Measurements from ENCODE around the gene RAB15. TPM values are rescaled to one million over a fixed set of nuclear protein-coding genes. Genes with fewer than 3 reads are reported as not detected.

Gene RAB15
- total RNA-seq, 1 experiment from 2014 or later: 23.1 TPM

DNA sequence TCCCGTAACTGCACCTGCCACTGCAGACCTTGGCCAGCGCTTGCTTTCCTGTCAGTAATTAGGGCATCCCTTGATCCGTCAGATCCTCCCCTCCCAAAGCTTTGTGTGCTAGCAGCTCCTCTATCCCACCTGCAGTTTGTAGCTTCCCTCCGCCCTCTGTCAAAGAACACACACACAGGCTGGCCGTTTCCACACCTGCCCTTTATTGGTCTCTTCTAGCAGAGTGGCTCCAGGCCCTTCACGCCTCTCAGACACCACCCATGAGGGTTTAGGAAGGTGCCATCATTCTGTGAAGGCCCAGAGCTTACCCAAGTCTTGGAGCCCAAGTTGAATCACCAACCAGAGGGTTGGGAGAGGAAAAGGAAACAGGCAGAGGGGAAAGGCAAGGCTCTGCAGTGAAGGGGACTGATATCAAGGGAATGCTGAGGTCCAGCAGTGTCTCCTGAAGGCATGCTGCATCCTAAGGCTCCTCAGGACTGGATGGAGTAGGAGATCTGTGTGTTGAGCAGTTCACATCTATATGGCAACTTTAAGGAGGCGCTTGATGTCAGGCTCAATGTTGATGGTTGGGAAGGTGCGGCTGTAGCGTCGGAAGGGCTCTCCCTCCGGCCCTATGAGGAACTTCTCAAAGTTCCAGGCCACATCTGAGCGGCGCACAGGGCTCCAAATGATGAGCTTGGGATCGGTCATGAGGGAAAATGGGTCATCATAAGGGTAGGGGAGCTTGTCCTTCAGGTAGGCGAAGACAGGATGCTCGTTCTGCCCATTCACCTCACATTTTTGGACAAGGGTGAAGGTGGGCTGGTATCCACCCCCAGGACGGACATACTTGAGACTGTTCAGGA, 32.9 kb downstream of the RAB15 start:
- DNase-seq (ENCODE audit: low read depth): no peak

DNA sequence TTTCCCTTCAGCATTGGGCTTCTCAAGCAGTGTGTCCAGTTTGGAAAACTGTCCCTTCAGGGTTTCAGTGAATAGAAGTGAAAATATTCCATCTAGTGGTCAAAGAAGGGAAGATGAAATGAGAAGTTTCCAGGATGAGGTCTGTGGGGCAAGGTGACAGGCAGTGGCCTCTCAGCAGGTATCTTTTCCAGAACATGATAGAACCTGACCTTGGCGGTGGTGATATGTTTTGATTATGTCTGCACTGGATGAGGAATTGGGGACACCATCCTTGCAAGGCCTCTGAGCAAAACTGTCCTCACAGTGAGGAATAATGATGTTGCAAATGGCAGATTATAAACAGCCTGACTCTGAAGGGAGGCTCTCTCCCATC, 34.3 kb downstream of the RAB15 start:
- peak; percentile 38 for DNase-seq (ENCODE audit: low read depth)

DNA sequence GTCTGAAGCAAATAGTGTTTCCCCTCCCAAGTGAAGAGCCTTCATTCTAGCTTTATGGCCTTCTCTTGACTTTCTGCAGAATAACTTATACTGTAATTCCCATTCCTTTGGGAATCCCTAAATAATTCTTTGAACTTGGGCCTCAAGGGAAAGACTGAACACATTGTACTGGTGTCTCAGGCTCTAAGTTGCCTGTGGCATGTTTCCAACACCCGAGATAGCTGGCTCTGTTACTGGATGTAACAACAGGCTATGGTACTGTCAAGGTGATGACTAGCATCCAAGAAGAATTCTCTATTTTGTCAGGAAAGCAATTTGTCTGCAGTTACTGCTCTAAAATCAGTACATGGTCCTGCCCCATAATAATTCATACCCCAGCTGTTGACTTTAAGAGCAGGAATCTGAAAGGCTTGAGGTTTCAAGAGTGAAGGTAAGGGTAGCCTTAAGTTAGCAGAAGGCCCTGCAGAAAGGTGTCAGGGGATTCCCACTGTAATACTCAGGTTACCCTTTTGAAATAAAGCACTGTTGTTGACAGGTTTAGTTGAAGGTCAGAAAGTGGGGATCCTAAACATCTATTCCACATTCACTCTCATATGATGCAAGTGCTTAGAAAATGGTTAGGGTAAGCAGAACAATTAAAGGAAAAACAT, 34.8 kb downstream of the RAB15 start:
- DNase-seq (ENCODE audit: low read depth): peak; percentile 37

GRCh38 chr14:64935508-64935907, 36.6 kb downstream of the RAB15 start:
- DNase-seq (ENCODE audit: low read depth): no peak

GRCh38 chr14:64934338-64934929, 37.7 kb downstream of the RAB15 start:
- peak; percentile 88 for DNase-seq (ENCODE audit: low read depth)

- no peak for DNase-seq (ENCODE audit: low read depth)
Measured at GRCh38 chr14:64932231-64932630, 39.9 kb downstream of the RAB15 start.

- no peak for DNase-seq (ENCODE audit: low read depth)
Measured at GRCh38 chr14:64931123-64931522, 41.0 kb downstream of the RAB15 start.

DNA sequence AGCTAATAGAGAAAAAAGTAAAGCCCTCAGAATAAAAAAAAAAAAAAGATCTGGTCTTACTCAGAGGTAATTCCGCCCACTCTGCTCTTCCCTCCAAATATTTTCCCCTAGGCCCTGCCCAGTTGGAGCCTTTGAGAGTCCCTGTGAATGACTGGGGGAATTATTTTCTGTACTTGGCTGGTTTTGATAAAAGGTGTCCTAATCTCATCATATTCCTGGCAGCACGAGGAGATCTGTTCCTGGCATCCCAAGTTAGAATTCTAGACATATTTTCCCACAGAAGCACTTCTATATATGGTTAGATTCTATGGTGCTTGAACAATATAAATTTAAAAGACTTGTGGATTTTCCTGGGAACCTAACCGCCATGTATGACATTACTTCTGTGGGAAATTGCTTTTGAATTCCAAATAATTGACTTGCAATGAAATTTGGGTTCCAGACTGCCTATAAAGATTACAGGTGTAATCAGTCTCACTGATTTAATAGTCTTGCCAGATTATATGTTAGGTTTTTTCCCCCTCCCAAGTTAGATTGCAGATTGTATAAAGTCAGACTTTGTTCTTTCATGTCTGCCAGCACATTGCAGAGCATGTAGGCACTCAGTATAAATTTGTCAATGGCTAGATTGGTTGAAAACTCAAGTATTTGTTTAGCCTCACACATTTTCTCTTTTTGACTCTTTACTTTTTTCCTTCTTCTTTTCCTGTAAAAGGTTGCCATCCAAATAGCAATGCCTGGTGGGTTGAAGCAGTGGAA, 41.9 kb downstream of the RAB15 start:
- DNase-seq (ENCODE audit: low read depth): no peak

GRCh38 chr14:64929014-64929359, 43.1 kb downstream of the RAB15 start:
- no peak for DNase-seq (ENCODE audit: low read depth)

- DNase-seq (ENCODE audit: low read depth): no peak
Measured at GRCh38 chr14:64928239-64929013, 43.7 kb downstream of the RAB15 start.

- DNase-seq (ENCODE audit: low read depth): no peak
Measured at GRCh38 chr14:64927031-64927430, 45.1 kb downstream of the RAB15 start.

DNA sequence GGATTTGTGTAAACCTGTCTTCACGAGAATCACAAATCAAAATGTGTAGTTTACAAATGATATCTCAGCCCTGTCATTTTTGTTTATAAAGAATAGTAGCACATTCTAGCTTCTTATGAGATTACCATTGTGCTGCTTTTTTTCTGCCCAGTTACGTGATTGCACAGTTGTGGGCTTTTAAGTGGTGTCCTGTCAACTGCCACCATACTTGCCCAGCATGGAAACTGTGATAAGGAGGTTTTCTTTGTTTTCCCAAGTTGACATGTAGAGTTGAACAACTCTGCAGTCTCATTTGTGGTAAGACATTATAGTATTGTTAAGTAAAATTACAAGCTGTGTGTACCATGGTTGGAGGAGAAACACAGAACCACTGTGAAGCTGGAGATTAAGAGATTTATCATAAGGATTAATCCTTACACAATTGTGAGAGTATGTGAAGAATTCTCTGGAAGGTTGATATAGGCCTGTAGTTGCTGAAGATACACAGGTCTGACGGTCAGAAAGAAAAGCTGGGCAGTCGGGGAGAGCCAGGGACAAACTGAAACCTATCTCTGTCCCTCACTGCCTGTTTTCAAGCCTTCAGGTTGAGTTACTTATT, 45.6 kb downstream of the RAB15 start:
- no peak for DNase-seq (ENCODE audit: low read depth)

DNA sequence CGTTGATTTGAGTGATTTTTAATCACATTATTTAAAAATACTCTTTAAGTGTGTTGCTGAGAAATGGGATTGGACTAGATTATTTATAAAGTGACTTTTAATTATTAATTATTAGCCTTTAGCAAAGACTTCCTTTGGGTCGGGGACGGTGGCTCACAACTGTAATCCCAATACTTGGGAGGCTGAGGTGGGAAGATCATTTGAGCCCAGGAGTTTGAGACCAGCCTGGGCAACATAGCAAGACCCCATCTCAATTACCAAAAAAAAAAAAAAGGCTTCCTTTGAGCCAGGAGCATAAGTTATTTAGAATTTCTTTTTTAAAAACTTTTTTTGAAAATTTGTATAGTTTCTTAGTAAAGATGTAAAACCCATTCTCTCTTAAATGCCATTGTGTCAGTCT, 49.1 kb downstream of the RAB15 start:
- no peak for DNase-seq (ENCODE audit: low read depth)

DNA sequence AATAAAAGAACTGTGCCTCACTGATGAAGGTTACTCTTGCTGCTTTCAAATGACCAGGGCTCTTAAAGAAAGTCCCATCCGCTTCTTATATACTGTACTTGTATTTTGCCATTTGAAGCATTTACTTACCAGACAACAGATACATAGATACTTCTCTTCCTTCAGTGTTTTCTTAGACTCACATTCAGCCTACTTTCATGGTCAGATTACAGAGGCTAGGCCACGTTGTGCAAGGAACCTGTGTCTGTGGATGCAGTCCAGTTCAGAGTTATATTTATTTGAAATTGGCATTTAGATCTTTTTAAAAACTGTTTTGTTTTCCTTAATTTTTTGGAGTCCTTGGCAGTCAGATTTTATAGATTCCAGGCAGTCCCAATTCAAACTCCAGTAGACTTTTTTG, 51.7 kb downstream of the RAB15 start:
- no peak for DNase-seq (ENCODE audit: low read depth)

GRCh38 chr14:64919618-64920017, 52.5 kb downstream of the RAB15 start:
- DNase-seq (ENCODE audit: low read depth): peak; percentile 19

GRCh38 chr14:64919215-64919614, 52.9 kb downstream of the RAB15 start:
- DNase-seq (ENCODE audit: low read depth): no peak

DNA sequence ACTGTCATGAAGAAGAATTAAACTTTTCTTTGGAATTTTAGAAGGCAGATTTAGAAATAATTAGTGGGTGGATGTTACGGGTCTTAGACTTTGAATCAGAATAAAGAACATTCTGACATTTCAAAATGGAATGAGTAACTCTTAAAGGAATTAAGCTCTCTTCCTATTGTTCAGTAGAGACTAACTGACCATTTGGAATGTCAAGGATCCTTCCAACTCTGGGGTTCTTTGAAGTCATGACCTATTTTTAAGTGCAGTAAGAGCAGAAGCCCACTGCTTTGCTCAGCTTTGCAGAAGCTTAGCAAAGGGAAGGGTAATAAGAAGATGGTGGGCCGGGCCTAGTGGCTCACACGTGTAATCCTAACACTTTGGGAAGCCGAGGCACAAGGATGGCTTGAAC, 53.9 kb downstream of the RAB15 start:
- DNase-seq (ENCODE audit: low read depth): peak; percentile 25

GRCh38 chr14:64915797-64916196, 56.3 kb downstream of the RAB15 start:
- no peak for DNase-seq (ENCODE audit: low read depth)

- no peak for DNase-seq (ENCODE audit: low read depth)
Measured at GRCh38 chr14:64915029-64915424, 57.1 kb downstream of the RAB15 start.

- peak; percentile 98 for DNase-seq (ENCODE audit: low read depth)
Measured at GRCh38 chr14:64914237-64915028, 57.7 kb downstream of the RAB15 start, which contains the start of gene CHURC1. TSS of gene CHURC1 (plus strand) at chr14:64914455. CDS start at chr14:64914496, 41 bp downstream.
